ENCODE measurements around the gene SEPTIN12. TPM values are rescaled to one million over a fixed set of nuclear protein-coding genes. Genes with fewer than 3 reads are reported as not detected.
"Not testable (repeated sequence)": the region's sequence is repeated elsewhere in the genome, so short reads cannot be mapped to it uniquely, and the experiment has no call there.

Gene SEPTIN12
- total RNA-seq, 4 donors from 2014 or later: not detected

- WGBS, 2 donors (ENCODE audit: low coverage in 1 of 2): 61 to 79% methylated on average over 3 to 4 of the region's 8 CpGs
- Histone ChIP-seq H3K4me3 (no peak overlapping the region), H3K36me3 (peaks cover 0 to 29% of the 10 kb centered on the region in 2 donors), H3K9me3 (no peaks in the 10 kb centered on the region), H3K27ac (no peak overlapping the region), H3K4me1 (peaks cover 0 to 27% (median 3%) of the 10 kb centered on the region in 3 donors), H3K27me3 (no peaks in the 10 kb centered on the region)
- TF ChIP-seq EP300 (IDR thresholded peaks at IDR 0.05) (no peak), POLR2A (IDR thresholded peaks at IDR 0.05) (no peak), POLR2AphosphoS5 (IDR thresholded peaks at IDR 0.05) (no peak), CTCF (IDR thresholded peaks at IDR 0.05) (no peak)
- no peak for ATAC-seq
Measured at GRCh38 chr16:4746215-4746614, 41.9 kb downstream of the SEPTIN12 start.

- Histone ChIP-seq H3K9me3 (no peaks in the 10 kb centered on the region), H3K27ac (no peak overlapping the region), H3K4me3 (no peak overlapping the region), H3K4me1 (peaks cover 0 to 27% (median 3%) of the 10 kb centered on the region in 3 donors), H3K36me3 (peaks cover 0 to 19% of the 10 kb centered on the region in 2 donors), H3K27me3 (no peaks in the 10 kb centered on the region)
- TF ChIP-seq EP300 (IDR thresholded peaks at IDR 0.05): no peak
- TF ChIP-seq POLR2AphosphoS5 (IDR thresholded peaks at IDR 0.05): no peak
- WGBS, 2 donors (ENCODE audit: low coverage in 1 of 2): 0% methylated on average over 1 of the region's 3 CpGs; no CpG with 5 or more reads in 1 of the 2 donors
- no peak for ATAC-seq
Measured at GRCh38 chr16:4745274-4745569, 42.9 kb downstream of the SEPTIN12 start.

- TF ChIP-seq POLR2AphosphoS5 (IDR thresholded peaks at IDR 0.05) (no peak), EP300 (IDR thresholded peaks at IDR 0.05) (no peak), CTCF (IDR thresholded peaks at IDR 0.05) (no peak), POLR2A (IDR thresholded peaks at IDR 0.05) (no peak)
- Histone ChIP-seq H3K27me3 (no peaks in the 10 kb centered on the region), H3K36me3 (peaks cover 0 to 14% of the 10 kb centered on the region in 2 donors), H3K9me3 (no peaks in the 10 kb centered on the region), H3K4me3 (no peak overlapping the region), H3K4me1 (peaks cover 0 to 27% (median 3%) of the 10 kb centered on the region in 3 donors), H3K27ac (no peak overlapping the region)
- WGBS, 2 donors (ENCODE audit: low coverage in 1 of 2): 48 to 72% methylated on average over 7 to 8 of the region's 13 CpGs
- ATAC-seq: peak; percentile 25
Measured at GRCh38 chr16:4744555-4745273, 43.4 kb downstream of the SEPTIN12 start.

- no peak for TF ChIP-seq POLR2AphosphoS5 (IDR thresholded peaks at IDR 0.05)
- no peak for TF ChIP-seq EP300 (IDR thresholded peaks at IDR 0.05)
- TF ChIP-seq CTCF (IDR thresholded peaks at IDR 0.05): no peak
- TF ChIP-seq POLR2A (IDR thresholded peaks at IDR 0.05): no peak
- H3K27me3 ChIP-seq: no peaks in the 10 kb centered on the region
- no peaks in the 10 kb centered on the region for H3K9me3 ChIP-seq
- 35 to 48% methylated on average over 5 to 11 of the region's 14 CpGs for WGBS, 2 donors (ENCODE audit: low coverage in 1 of 2)
- H3K4me1 ChIP-seq: peaks cover 0 to 27% (median 3%) of the 10 kb centered on the region in 3 donors
- H3K36me3 ChIP-seq: no peaks in the 10 kb centered on the region
- H3K27ac ChIP-seq: no peak overlapping the region
- no peak for ATAC-seq
- H3K4me3 ChIP-seq: peak overlapping the region in 1 of 2 donors; percentile 12
Measured at GRCh38 chr16:4743226-4743878, 44.8 kb downstream of the SEPTIN12 start.

GRCh38 chr16:4738370-4738769 is 49.8 kb downstream of the SEPTIN12 start:
- H3K4me3 ChIP-seq, H3K27ac ChIP-seq, ATAC-seq, H3K27me3 ChIP-seq, H3K9me3 ChIP-seq, H3K36me3 ChIP-seq: not testable (repeated sequence)
- H3K4me1 ChIP-seq: peaks cover 0 to 21% (median 5%) of the 10 kb centered on the region in 3 donors
- WGBS, 2 donors (ENCODE audit: low coverage in 1 of 2): 80 to 88% methylated on average over 1 of the region's 5 CpGs

- Histone ChIP-seq H3K27ac (no peak overlapping the region), H3K4me3 (no peak overlapping the region), H3K9me3 (no peaks in the 10 kb centered on the region), H3K4me1 (peaks cover 0 to 22% (median 5%) of the 10 kb centered on the region in 3 donors), H3K27me3 (no peaks in the 10 kb centered on the region), H3K36me3 (no peaks in the 10 kb centered on the region)
- no peak for ATAC-seq
- TF ChIP-seq POLR2A (IDR thresholded peaks at IDR 0.05): no peak
- no peak for TF ChIP-seq CTCF (IDR thresholded peaks at IDR 0.05)
- TF ChIP-seq EP300 (IDR thresholded peaks at IDR 0.05): no peak
- TF ChIP-seq POLR2AphosphoS5 (IDR thresholded peaks at IDR 0.05): no peak
- WGBS, 2 donors (ENCODE audit: low coverage in 1 of 2): 80 to 81% methylated on average over 6 to 8 of the region's 15 CpGs
Measured at GRCh38 chr16:4737545-4737944, 50.6 kb downstream of the SEPTIN12 start.
